Inflammatory macrophage treated with lipopolysaccharide for 1 hour (primary cell): Measurements from ENCODE around the gene PRG3.
"Not testable (repeated sequence)": the region's sequence is repeated elsewhere in the genome, so short reads cannot be mapped to it uniquely, and the experiment has no call there.

ENCODE experiments used
- DNase-seq, 2 donors: peaks; one replicate each; pipeline ENCODE4 v3.0.0-alpha.2; 2020 to 2022

PRG3 gene

DNA sequence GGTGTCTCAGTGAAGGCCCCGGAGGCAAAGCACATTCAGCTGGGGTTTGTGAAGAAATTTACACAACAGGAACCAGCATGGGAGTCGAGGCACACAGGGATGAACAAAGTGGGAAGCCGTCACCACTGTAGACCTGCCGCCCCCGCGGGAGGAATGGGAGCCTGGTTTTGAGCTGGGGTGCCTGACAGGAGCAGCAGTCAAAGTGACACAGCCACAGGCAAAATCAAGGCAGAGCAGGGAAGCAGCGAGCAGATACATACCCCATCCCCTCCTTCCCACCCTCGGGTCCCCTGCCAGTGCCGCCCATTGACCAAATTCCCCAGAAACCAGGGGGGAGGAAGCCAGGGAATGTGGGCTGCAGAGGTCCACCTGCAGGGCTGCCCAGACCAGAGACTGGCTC, 22.0 kb downstream of the PRG3 start:
- no peak for DNase-seq

- DNase-seq = peak in 1 of 2 donors; percentile 41
These were observed 22.4 kb downstream of the PRG3 start for GRCh38 chr11:57358543-57358961.

- no peak for DNase-seq
These were observed 23.1 kb downstream of the PRG3 start for GRCh38 chr11:57357856-57358255.

GRCh38 chr11:57357310-57357709, 23.6 kb downstream of the PRG3 start:
- DNase-seq = no peak

DNA sequence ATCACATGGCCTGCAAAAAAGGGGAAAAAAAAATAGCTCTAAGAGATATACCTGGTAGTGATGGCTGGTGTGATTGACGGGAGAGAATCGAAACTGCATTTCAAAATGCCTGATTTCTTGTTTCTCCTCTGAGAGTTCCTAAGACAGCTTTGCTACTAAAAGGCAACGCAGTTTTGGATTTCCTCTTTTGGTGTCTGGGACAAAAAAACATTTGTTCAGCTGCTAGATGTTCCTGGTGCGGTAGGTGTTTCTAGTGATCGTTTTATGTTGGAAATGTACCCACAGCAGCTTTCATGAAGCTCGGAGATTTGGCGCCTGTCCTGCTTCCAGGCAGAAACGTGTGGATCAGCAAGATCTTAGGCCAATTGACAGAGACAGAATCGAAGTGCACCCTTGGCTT, 24.7 kb downstream of the PRG3 start:
- DNase-seq = peak; percentile 35 to 52

GRCh38 chr11:57354699-57355098, 26.3 kb downstream of the PRG3 start:
- peak in 1 of 2 donors; percentile 55 for DNase-seq

GRCh38 chr11:57353852-57354251, 27.1 kb downstream of the PRG3 start:
- peak; percentile 42 to 52 for DNase-seq

DNA sequence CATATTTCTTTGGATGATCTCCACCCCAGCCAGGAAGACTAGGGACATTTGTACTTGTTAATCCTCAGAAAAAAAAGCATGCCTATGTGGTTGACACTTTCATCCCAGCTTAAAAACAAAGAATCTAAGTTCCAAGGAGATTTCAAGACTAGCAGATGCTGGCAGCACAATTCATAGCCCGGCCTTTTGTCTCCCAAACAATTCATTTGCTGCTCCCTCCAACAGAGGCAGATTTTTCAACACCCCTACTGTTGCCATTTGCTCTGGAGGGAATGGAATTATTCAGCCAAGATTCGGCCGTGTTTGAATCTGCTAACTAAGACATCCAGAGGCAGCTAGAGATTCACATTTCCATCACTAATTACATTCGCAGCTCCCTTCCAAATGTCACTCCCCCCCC, 27.5 kb downstream of the PRG3 start:
- DNase-seq = no peak

DNA sequence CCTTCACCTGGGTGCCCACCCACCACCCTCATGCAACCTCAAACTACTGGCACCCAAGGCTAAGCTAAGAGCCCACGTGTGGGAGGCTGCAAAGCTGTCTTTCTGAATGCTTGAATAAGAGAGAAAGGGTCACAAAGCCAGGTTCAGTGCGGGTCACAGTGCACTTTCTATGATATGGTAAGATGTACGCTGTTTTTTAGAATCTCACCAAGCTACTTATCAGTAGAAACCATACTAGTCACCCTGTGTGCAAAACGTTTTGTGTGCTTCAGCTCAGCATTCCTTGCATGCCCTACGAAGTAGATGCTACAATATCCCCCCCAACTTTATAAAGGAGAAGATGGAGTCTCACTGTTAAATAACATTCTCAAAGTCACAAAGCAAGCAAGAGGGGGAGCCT, 27.9 kb downstream of the PRG3 start:
- DNase-seq = no peak

GRCh38 chr11:57349491-57350274, 31.3 kb downstream of the PRG3 start:
- DNase-seq = peak in 1 of 2 donors; percentile 71

DNA sequence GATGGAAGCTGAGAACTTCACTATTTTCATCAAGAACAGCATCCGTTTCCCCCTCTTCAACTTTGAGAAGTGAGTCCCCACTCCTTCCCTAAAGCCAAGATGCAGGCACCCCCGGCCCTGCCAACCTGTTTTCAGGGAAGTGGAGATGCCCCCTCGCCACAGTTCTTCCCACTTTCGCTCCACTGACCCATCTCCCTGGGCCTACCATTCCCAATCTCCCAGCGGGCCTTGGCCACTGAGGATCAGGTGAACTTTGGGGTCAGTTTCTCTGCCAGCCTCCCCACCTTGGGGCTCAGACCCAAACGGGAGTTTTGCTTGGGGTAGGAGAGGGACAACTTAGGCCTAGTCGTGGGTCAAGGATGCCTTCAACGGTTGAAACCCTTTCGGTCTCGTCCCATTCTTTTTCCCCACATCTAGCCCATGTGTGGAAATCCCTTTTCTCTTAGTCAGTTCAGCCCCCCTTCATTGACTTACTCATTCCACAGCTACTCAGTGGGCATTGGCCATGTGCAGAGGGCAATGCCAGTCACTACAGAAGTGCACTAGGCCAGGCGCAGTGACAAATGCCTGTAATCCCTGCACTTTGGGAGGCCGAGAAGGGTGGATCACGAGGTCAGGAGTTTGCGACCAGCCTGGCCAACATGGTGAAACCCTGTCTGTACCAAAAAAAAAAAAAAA, 32.2 kb downstream of the PRG3 start:
- DNase-seq = no peak

DNA sequence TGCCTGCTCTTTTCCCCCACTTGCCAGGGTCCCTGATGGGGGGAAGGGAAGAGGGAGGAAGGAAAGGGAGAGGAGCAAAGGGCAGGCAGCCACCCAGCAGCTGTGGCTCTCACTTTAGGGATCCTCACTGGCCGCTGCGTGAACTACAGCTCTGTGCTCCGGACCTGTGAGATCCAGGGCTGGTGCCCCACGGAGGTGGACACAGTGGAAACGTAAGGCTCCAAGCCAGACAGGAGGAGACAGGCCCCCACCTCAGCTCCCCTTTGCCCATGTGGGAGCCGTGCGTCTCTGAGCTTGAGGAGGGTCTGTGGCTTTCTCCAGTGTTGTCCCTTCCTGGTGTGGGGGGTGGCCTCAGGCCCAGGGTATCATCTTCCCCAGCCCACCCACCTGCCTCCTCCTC, 32.9 kb downstream of the PRG3 start:
- DNase-seq = no peak

- no peak for DNase-seq
These were observed 33.6 kb downstream of the PRG3 start for GRCh38 chr11:57347336-57347735.

- DNase-seq = peak in 1 of 2 donors; percentile 91
These were observed 35.3 kb downstream of the PRG3 start for GRCh38 chr11:57345555-57346211.

DNA sequence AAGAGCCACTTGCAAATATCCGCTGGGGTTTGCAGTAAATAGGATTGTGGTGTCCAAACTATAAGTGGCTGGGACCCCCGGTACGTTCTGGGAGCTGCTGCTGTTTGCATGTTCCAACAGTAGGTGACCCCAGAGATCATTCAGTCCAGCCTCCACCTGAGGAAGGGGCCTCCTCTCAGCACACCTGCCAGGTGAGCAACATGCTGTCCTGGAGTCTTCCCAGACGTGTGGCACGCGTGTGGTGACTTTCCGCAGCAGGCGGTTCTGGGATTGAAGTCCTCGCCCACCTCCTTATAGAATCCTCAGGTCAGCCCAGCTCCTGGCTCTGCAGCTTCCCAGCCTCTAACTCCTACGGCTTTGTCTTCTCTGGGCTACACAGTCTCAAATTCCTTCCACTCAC, 36.1 kb downstream of the PRG3 start:
- DNase-seq = no peak

GRCh38 chr11:57343825-57344224, 37.1 kb downstream of the PRG3 start:
- no peak for DNase-seq

DNA sequence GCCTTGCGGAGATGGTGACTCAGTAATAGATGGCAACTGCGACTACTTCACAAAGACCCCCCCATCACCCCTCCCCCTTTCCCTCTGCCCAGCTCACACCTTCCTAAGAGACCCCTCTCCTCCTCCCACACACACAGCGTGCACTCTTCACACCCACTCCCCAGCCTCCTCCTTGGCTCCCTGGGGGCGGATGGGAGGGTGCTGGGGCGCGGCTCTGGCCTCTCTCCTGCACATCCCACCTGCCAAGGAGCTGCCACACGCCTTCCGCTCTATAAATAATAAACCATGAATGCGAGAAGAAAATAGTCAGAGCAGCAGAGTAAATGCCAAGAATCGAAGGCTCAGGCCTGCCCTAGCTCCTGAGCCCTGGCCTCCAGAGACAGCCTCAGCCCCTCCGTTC, 38.2 kb downstream of the PRG3 start:
- no peak for DNase-seq

- DNase-seq = no peak
These were observed 39.6 kb downstream of the PRG3 start for GRCh38 chr11:57341250-57341808.

GRCh38 chr11:57340039-57340615, 40.8 kb downstream of the PRG3 start:
- no peak for DNase-seq

- DNase-seq = no peak
These were observed 41.6 kb downstream of the PRG3 start for GRCh38 chr11:57339328-57339727.

DNA sequence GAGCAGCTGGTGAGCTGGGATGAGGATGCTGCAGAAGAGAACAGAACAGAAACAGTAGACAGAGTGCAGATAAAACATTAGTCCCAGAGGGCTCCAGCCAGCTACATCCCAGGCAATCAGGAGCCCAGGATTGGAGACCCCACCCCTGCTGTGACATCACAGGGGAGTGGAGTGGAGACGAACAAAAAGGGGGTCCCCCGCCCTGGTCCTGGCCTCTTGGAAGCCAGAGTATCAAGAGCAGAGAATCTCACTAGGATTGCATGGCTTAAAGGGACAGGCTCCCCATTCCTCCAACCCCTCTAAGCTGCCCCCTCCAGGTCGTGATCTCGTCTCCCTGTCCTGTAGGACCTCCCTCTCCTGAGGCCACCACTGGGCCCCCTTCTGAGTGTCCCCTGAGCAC, 42.8 kb downstream of the PRG3 start, which contains the start of gene P2RX3:
Gene P2RX3, plus strand, starts transcription at position 211 of the 400 bp plus-strand sequence. CDS start 199 bp downstream, outside the sequence.
- DNase-seq = no peak

DNA sequence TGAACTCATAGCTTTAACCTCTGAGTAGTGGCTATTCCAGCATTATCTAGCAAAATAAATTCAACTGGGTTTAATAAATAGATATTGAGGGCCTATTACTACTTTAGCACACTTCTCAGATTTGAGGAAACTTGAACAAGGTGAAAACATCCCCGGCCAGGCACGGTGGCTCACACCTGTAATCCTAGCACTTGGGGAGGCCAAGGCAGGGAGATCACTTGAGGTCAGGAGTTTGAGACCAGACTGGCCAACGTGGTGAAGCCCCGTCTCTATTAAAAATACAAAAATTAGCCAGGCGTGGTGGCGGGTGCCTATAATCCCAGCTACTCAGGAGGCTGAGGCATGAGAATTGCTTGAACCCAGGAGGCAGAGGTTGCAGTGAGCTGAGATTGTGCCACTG, 44.1 kb downstream of the PRG3 start:
- DNase-seq = not testable (repeated sequence)

DNA sequence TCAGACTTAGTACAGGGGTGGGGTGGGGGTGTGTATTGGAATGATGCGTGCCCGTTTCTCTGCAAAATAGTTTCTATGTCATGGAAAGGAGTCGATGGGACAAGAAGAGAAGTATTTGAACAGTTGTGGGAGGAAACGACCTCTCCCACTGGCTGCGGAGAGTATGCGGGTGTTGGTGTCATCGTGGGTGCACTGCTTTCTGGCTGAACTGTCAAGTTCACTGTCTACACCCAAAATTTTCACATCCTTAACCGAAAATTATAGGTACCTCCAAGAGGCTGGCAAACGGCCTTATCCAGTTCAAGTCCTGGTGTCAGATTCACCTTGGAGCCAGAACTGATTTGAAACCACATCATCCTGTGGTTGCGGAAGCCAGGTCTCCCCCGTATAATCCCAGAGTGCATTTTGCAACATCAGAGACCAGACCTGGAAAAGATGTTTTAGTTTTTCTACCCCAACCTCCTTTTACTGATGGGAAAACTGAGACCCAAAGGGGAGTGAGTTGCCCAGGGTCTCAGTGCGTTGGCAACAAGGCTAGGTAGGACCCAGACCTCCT, 44.8 kb downstream of the PRG3 start:
- no peak for DNase-seq
